NCI-H2227 treated with DMSO at 0.1 percent for 48 hours (cell line): ENCODE results near the gene INSR.
"Not testable (repeated sequence)": the region's sequence is repeated elsewhere in the genome, so short reads cannot be mapped to it uniquely, and the experiment has no call there.

Source experiments
- DNase-seq: peaks from one replicate; lab custom pipeline; 2025; lab: John Stamatoyannopoulos, UW

INSR gene

DNA sequence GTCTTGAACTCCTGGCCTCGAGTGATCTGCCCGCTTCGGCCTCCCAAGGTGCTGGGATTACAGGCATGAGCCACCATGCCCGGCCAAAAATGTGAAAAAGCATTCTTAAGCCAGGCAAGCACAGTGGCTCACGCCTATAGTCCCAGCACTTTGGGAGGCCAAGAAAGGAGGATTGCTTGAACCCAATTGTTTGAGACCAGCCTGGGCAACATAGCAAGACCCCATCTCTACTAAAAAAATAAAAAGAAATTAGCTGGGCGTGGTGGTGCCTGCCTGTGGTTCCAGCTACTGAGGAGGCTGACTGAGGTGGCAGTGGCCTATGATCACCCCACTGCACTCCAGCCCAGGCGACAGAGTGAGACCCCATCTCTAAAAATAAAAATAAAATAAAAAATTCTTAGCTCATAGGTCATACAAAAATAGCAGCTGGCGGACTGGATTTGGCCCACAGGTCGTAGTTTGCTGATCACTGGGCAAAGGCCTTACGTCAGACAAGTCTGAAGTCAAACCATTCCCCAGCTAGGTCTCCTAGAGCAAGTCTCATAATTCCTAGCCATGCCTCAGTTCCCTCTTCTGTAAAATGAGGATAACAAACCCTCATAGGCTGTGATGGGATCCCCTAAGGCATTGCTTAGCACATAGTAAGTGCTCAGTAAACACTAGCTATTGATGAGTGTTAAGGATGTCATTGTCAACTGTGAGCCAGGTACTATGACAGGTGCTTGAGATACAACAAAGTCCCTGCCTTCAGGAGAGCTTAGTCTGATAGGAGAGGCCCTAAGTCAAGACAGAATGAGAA is 36.0 kb downstream of the INSR start:
- DNase-seq, result no peak

DNA sequence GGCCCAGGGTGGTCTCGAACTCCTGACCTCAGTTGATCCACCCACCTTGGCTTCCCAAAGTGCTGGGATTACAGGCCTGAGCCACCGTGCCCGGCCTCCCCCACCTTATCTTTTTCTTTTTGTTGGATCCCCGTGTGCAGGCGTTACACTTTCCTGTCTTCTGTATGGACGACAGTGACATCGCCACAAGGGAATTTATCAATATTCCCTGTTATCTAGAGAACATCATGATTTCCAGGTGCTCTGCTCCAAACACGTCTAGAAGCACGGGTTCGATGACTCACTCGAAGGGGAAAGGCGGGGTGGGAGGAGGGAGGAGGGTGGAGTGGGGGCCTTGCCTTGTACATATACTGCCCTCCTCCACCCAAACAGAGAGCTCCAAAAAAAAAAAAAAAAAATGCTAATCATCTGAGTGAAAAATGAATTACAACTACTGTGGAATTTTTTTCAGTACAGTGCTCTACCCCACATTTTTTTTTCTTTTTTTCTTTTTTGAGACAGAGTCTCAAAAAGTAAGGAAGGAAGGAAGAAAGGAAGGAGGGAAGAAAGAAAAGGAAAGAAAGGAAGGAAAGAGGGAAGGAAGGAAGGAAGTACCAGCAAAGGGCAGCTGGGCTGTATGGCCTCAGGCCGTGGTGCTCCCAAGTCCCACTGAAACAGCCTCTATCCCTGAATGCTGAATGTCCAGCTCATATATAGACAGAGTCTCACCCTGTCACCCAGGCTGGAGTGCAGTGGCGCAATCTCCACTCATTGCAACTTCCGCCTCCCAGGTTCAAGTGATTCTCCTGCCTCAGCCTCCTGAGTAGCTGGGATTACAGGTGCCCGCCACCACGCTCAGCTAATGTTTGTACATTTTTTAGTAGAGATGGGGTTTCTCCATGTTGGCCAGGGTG is 36.8 kb downstream of the INSR start:
- DNase-seq, result no peak

DNA sequence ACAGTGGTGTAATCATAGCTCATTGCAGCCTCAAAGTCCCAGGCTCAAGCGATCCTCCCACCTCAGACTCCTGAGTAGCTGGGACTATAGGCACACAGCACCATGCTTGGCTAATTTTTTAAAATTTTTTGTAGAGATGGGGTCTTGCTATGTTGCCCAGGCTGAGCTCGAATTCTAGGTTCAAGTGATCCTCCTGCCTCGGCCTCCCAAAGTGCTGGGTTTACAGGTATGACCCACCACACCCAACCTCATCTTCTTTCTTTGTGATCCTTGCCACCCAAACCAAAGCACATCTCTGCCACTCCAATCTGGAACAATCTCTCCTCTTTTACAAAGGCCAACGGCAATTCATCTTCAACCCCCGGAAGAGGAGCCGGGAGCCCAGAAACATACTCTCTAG is 38.6 kb downstream of the INSR start:
- DNase-seq, result no peak

DNA sequence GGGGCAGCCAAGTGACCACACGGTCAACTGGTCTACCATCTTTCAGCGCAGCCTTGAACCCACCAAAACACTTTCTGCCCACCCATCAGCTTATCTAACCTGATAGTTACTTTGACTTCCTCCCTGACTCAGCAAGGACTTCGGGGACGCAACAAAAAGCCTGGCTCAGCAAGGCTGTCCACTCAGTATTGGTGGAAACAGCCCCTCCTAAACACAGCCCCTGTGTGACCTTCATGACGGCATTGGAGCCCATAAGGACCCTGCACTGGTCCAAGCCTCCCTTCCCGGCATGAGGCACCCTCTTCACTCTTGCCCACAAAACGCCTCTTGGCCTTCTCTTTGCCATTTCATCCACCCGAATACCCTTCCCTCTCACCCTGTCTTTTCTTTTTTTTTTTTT is 39.1 kb downstream of the INSR start:
- DNase-seq, result no peak

DNA sequence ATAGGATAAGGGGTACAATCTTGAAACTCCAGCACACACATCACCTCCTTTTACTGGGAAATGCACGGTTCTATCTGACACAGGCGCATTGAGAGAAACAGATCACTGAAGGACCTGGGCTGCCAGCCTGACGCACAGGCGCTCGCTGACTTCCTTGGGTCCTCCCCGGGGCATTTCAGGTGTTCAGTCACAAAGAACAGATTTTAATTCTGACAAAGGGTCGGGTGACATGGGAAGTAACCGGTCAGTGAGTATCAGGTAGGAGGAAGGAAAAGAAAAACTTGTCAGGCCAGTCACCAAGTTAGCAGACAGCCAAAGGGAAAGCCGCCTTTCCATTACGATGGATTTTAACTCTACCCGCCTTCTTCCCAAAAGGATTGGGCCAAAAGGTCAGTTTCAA is 39.6 kb downstream of the INSR start:
- no peak for DNase-seq

DNA sequence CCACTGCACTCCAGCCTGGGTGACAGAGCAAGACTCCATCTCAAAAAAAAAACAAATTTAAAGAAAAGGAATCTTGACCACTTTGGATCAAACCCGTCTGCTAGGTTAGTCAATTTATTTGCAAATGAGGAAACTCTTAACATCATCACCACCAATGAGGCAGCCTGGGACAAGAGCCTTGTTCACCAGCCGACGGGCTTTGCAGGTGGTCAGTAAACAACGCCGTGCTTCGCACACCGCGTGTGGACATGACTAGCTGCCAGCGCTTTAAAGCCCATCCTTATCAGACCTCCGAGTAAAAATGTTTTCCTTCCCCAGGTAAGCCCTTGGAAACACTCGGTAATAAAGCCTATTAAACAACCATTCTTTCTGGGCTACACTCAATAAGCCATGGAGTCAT is 41.9 kb downstream of the INSR start:
- no peak for DNase-seq

DNA sequence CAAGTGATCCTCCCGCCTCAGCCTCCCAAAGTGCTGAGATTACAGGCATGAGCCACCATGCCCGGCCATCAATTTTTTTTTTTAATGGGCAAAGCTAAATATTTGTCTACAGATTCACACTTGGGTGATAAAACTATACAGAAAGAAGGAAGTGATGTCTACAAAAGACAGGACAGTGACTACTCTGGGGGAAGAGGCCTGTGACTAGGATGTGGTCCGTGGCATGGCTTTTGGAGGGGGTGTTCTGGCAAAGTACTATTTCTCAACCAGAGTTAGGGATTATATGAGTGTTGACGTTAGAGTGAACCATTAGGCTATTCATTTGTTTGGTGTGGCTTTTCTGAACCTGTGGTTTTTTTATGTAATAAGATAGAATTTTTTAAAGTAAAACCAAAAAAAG is 42.7 kb downstream of the INSR start:
- no peak for DNase-seq

DNA sequence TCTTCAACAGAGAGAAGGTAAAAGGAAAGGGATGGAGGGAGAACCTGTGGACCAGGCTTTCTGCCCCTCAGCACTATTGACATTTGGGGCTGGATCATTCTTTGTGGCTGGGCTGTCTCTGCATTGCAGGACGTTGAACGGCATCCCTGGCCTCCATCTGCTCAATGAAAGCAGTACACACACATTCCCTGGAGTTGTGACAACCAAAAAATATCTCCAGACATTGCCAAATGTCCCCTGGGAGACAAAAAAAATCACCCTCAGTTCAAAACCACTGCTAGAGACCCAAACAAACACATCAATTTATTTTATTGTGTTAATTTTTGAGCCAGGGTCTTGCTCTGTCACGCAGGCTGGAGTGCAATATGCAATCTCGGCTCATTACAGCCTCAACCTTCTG is 43.3 kb downstream of the INSR start:
- DNase-seq, result no peak

DNA sequence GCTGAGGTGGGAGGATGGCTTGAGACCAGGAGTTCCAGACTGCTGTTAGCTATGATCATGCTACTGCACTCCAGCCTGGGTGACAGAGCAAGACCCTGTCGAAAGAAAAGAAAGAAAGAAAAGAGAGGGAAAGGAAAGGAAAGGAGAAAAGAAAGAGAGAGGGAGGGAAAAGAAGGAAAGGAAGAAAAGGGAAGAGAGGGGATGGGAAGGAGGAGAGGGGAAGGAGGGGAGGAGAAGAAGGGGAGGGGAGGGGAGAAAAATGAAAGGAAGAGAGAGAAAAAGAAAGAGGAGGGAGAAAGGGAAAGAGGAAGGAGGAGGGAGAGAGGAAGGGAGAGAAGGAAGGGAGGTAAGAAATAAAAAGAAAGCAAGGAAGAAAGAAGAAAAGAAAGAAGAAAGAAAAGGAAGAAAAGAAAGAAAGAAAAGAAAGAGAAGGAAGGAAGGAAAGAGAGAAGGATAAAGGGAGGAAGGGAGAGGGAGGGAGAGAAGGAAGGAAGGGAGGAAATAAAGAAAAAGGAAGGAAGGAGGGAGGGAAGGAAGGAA is 44.1 kb downstream of the INSR start:
- DNase-seq, result no peak

DNA sequence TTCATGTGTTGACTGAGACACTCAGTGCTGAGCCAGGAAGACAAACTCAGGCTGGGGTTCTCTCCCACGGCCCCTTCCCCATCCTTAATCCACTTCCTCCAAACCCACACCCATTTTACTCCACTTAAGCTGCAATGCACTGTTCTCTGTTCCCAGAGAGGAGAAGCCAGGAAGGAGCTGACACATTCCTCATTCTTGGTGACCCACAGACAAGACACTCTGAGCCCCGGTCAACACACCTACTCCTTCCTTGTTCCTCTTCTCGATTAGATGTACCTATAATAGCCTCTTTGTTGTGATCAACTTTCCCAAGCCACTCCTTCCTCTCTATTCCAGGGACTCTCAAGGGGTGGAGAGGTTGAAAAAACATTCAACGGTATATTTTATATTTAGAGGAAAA is 47.1 kb downstream of the INSR start:
- no peak for DNase-seq

DNA sequence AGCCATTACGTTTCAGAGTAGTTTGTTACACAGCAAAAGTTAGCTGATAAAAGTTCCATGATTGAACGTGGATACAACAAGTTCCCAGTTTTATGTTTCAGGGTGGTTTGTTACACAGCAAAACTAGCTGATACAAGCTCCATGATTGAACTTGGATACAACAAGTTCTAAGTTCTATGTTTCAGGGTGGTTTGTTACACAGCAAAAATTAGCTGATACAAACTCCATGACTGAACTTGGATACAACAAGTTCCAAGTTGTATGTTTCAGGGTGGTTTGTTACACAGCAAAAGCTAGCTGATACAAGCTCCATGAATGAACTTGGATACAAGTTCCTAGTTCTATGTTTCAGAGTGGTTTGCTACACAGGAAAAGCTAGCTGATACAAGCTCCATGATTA is 47.6 kb downstream of the INSR start:
- DNase-seq, result no peak

DNA sequence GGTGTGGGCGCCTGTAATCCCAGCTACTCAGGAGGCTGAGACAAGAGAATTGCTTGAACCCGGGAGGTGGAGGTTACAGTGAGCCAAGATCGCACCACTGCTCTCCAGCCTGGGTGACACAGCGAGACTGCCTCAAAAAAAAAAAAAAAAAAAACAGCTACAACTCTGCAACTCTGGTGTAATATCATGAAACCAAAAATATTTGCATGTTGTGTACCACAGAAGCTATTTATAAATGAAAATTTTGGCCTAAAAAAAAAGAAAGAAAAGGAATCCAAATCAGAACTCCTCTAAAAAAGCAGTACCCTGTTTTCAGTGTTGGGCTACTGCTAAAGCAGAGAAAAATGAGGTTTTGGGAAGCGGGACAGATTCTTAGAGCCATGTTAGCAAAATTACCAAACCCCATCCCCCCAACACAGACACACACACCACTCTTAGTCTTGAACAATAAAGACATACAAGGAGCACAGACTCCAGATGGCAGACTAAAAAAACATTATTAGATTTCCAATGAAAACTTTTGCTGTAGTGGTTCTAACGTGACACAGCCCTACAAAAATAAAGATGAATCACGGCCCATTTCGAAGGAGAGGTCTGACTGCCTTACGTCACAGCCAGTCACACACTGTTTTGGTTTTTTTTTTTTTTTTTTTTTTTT is 51.5 kb downstream of the INSR start:
- no peak for DNase-seq

DNA sequence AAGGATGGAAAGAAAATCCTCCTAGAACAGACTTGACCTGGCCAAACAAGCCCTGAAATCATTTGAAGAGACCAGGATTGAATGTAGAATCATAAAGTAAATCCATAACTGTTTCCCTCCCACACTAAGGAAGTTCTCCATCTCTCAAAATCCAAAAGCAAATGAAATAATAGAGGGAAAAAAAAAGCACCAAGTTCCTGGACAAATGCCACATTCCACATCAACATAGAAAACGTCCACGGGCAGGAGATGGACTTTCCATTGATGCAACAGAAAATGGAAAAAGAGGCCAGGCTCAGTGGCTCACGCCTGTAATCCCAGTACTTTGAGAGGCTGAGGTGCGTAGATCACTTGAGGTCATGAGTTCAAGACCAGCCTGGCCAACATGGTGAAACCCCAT is 56.2 kb downstream of the INSR start:
- DNase-seq, result no peak

DNA sequence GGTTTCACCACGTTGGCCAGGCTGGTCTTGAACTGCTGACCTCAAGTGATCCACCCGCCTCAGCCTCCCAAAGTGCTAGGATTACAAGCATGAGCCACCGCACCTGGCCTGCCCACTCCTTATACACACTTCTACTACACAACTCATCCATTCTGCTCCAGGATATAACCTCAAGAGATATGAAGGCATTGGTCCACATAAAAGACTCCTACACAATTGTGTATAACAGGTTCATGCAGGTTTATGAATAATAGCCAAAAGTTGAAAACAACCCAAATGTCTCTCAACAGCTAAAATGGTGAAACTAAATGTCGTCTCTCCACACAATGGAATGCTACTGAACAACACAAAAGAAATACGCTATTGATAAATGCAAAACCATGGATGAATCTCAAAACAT is 58.1 kb downstream of the INSR start:
- DNase-seq, result no peak

DNA sequence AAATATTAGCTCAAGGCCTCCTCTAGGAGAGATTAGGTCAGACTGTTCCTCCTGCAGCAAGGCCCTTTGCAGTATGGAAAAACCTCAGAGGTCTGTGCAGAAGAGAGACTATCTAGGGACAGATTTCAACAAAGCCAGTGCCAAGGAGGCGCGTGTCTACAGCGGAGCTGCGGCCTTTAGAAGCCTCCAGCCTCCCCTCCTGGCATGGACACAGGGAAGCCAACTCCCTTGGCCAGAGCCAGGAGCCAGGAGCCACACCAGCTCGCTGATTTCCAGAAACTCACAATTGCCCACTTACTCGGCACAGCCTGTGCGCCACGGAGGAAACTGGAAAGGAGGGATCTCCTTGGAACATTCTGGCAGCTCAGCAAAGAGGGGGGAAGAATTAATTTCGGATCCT is 63.4 kb downstream of the INSR start:
- DNase-seq, result no peak

DNA sequence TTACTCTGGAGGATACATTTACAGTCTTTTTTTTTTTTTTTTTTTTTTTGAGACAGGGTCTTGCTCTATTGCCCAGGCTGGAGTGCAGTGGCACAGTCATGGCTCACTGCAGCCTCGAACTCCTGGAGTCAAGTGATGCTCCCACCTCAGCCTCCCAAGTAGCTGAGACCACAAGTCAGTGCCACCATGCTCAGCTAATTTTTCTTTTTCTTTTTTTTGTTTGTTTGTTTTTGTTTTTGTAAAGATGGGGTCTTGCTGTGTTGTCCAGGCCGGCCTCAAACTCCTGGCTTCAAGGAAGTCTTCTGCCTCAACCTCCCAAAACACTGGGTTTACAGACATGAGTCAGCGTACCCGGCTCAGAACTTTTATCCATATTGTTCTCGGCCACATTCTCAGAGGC is 64.5 kb downstream of the INSR start:
- DNase-seq, result no peak

DNA sequence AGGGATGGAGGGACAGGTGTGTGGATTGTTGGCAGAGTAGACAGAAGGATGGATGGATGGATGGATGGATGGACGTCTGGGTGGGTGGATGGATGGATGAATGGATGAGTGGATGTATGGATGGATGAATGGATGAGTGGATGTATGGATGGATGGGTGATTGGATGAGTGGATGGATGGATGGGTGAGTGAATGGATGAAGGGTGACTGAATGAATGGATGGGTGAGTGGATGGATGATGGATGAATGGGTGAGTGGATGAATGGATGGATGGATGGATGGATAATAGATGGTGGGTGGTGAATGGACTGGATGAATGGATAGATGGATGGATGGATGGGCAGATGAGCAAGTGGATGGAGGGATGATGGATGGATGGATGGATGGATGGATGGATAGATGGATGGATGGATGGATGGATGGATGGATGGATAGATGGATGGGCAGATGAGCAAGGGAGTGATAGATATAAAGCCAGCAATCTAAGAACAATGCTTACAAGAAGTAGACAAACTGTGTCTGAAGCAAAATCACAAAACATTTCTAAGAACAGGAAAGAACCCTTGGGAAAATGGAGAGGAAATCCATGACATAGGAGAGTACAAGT is 65.2 kb downstream of the INSR start:
- DNase-seq, result no peak

DNA sequence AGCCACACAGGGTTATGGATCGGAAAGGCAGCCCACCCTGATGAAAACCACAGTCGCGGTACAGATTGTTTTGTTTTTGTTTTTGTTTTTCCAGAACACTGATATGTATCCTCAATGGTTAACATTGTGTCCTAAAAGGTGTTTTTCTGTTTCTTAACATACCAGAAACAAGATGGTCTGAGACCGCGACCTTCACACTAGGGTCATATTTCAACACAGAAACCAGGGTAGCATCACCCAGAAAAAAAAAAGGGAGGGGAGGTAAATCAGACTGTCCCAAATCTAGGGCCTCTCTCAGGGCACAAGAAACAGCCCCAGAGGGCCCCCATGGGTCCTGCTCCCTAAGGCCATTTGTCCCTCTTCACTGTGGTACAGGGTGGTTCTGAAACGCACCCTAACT is 66.5 kb downstream of the INSR start:
- no peak for DNase-seq

DNA sequence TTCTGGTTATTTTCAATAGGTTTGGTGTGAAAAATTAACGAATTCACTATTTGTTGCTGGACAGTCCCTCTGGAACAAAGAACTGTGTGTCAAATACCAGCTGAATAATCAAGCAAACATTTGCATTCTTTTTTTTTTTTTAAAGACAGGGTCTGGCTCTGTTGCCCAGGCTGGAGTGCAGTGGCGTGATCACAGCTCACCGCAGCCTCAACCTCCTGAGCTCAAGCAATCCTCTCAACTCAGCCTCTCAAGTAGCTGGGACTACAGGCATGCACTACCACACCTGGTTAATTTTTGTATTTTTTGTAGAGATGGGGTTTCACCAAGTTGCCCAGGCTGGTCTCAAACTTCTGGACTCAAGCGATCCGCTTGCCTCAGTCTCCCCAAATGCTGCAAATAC is 67.1 kb downstream of the INSR start:
- DNase-seq, result not testable (repeated sequence)

DNA sequence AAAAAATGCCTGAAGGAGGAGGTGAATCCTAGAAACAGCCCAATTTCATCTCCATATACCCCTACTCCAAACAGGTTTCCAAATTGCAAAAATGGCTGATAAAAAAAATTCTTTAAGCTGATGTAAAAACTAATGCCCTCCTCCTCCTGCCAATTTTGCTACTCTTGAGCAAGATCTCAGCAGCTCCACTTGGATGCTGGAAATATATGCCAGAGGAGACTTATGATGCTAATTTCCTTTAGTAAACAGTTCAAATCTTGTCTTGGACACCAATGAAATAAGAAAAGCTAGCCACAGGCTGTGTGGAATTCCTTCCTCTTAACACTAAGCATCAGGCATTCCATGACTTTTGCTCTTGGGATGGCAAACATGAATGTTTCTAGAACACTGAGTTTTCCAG is 67.5 kb downstream of the INSR start:
- no peak for DNase-seq

DNA sequence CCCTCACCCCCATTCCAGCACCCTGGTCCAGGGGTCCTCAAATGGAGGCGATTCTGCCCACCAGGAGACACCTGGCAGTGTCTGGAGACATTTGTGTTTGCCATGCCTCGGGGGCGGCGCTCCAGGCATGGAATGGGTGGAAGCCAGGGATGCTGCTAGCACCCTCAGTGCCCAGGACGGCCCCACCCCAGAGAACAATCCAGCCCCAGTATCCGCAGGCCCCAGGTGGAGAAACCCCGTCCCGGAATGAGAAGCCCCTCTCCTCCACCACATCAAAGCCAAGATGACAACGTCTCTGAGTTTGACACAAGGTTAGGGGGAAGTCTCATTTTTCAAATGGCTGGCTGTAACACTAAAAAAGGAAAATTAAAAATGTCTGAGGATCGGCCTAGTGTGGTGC is 68.5 kb downstream of the INSR start:
- no peak for DNase-seq

DNA sequence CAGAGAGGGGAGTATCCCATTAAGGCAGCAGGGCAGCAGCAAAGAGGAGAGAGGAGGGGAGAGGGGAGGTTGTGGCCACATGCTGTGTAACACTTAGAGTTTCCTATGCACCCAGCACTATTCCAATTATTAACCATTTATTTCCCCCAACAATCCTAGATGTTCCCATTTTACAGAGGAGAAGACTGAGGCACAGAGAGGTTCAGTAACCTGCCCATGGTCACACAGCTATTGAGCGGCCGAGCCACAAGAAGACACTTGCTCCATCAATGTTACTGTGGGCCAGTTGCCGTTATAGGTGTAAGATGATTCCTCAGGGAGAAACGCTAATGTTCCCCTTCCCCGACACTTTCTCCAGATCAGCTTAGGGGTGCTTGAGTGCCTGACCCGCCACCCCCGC is 69.2 kb downstream of the INSR start:
- DNase-seq, result no peak
